ENCODE results near the gene OR5B21.

The OR5B21 gene

DNA sequence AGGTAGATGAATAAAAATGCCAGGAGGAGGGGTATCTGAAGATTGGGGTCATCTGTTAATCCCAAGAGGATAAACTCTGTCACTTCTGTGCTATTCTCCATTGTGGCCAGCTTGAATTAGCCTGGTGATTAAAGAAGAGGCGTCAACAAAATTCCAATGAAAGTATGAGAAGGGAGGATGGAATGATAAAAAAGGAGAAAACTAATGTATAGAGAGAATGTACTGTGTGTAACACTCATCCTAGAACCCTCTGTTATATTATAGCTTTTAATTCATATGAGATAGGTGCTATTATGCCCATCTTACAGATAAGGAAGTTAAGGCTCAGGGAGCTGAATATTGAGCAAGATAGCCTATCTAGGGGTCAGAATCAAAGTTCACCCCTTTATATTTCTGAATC lies at the start of gene OR5B21:
OR5B21 (minus strand) TSS at position 101 of the 400 bp plus-strand sequence; CDS start at position 101, 0 bp downstream.
- H3K9me3 ChIP-seq (ENCODE audit: low read length), result no peaks in the 10 kb centered on the region
- H3K27ac ChIP-seq (ENCODE audit: low read depth, low read length), result no peak within 1 kb of the TSS
- no peaks in the 10 kb centered on the region for H3K36me3 ChIP-seq (ENCODE audit: insufficient read depth, low read length)
- H3K4me1 ChIP-seq (ENCODE audit: insufficient read depth, low read length), result no peaks in the 10 kb centered on the region
- no peaks in the 10 kb centered on the region for H3K27me3 ChIP-seq (ENCODE audit: control insufficient read depth in 1 of 2, insufficient read depth in 2 of 2, low read length in 2 of 2)
- H3K4me3 ChIP-seq (ENCODE audit: low read depth in 1 of 2, low read length in 2 of 2), result no peak within 1 kb of the TSS
- no peak within 1 kb of the TSS for H3K9ac ChIP-seq (ENCODE audit: low read length)

- Histone ChIP-seq H3K4me3 (ENCODE audit: low read depth in 1 of 2, low read length in 2 of 2) (no peak overlapping the region), H3K36me3 (ENCODE audit: insufficient read depth, low read length) (peaks cover 64% of the 10 kb centered on the region), H3K27me3 (ENCODE audit: control insufficient read depth in 1 of 2, insufficient read depth in 2 of 2, low read length in 2 of 2) (no peaks in the 10 kb centered on the region), H3K27ac (ENCODE audit: low read depth, low read length) (no peak overlapping the region), H3K9ac (ENCODE audit: low read length) (no peak overlapping the region), H3K9me3 (ENCODE audit: low read length) (no peaks in the 10 kb centered on the region), H3K4me1 (ENCODE audit: insufficient read depth, low read length) (no peaks in the 10 kb centered on the region)
Measured at GRCh38 chr11:58549644-58550043, 41.7 kb upstream of the OR5B21 start.

DNA sequence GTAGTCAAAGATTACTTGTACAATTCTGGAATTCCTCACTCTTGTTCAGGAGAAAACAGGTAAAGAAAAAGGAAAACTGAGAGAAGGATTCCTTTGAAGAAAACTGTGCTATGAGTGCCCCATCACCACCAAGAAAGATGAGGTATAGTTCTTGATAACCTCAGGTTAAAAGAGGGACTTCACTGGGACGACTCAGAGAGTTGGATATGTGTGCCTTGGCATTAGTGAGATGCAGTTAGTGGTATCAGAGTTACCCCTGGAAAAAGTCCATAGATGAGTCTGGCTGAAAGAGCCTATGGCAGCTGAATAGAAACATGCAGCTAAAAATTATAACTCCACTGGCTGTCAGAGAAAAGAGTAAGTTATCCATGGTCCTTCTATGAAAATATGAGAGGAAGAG lies 38.9 kb upstream of the OR5B21 start:
- Histone ChIP-seq H3K9ac (ENCODE audit: low read length) (no peak overlapping the region), H3K9me3 (ENCODE audit: low read length) (no peaks in the 10 kb centered on the region), H3K27ac (ENCODE audit: low read depth, low read length) (no peak overlapping the region), H3K4me3 (ENCODE audit: low read depth in 1 of 2, low read length in 2 of 2) (no peak overlapping the region), H3K4me1 (ENCODE audit: insufficient read depth, low read length) (no peaks in the 10 kb centered on the region), H3K36me3 (ENCODE audit: insufficient read depth, low read length) (peaks cover 60% of the 10 kb centered on the region), H3K27me3 (ENCODE audit: control insufficient read depth in 1 of 2, insufficient read depth in 2 of 2, low read length in 2 of 2) (no peaks in the 10 kb centered on the region)

DNA sequence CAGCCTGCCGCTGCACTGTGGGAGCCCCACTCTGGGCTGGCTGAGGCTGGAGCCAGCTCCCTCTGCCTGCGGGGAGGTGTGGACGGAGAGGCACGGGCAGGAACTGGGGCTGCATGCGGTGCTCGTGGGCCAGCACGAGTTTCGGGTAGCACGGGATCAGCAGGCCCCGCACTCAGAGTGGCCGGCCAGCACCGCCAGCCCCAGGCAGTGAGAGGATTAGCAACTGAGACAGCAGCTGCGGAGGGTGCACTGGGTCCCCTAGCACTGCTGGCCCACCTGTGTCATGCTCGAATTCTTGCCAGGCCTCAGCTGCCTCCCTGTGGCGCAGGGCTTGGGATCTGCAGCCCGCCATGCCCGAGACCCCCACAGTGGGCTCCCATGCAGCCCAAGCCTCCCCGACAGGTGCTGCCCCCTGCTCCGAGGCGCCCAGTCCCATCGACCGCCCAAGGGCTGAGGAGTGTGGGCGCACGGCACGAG lies 24.0 kb upstream of the OR5B21 start:
- Histone ChIP-seq H3K27me3 (ENCODE audit: control insufficient read depth in 1 of 2, insufficient read depth in 2 of 2, low read length in 2 of 2) (no peaks in the 10 kb centered on the region), H3K9ac (ENCODE audit: low read length) (no peak overlapping the region), H3K4me3 (ENCODE audit: low read depth in 1 of 2, low read length in 2 of 2) (no peak overlapping the region), H3K27ac (ENCODE audit: low read depth, low read length) (no peak overlapping the region), H3K4me1 (ENCODE audit: insufficient read depth, low read length) (no peaks in the 10 kb centered on the region), H3K9me3 (ENCODE audit: low read length) (no peaks in the 10 kb centered on the region), H3K36me3 (ENCODE audit: insufficient read depth, low read length) (peaks cover 12% of the 10 kb centered on the region)

DNA sequence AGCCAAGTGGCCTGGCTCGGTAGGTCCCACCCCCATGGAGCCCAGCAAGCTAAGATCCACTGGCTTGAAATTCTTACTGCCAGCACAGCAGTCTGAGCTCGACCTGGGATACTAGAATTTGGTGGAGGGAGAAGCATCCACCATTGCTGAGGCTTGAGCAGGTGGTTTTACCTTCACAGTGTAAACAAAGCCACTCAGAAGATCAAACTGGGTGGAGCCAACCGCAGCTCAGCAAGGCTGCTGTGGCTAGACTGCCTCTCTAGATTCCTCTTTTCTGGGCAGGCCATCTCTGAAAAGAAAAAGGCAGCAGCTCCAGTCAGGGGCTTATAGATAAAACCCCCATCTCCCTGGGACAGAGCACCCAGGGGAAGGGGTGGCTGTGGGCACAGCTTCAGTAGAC lies 22.3 kb upstream of the OR5B21 start:
- Histone ChIP-seq H3K9me3 (ENCODE audit: low read length) (no peaks in the 10 kb centered on the region), H3K4me1 (ENCODE audit: insufficient read depth, low read length) (no peaks in the 10 kb centered on the region), H3K36me3 (ENCODE audit: insufficient read depth, low read length) (peaks cover 12% of the 10 kb centered on the region), H3K9ac (ENCODE audit: low read length) (no peak overlapping the region), H3K27ac (ENCODE audit: low read depth, low read length) (no peak overlapping the region), H3K4me3 (ENCODE audit: low read depth in 1 of 2, low read length in 2 of 2) (no peak overlapping the region), H3K27me3 (ENCODE audit: control insufficient read depth in 1 of 2, insufficient read depth in 2 of 2, low read length in 2 of 2) (no peaks in the 10 kb centered on the region)

DNA sequence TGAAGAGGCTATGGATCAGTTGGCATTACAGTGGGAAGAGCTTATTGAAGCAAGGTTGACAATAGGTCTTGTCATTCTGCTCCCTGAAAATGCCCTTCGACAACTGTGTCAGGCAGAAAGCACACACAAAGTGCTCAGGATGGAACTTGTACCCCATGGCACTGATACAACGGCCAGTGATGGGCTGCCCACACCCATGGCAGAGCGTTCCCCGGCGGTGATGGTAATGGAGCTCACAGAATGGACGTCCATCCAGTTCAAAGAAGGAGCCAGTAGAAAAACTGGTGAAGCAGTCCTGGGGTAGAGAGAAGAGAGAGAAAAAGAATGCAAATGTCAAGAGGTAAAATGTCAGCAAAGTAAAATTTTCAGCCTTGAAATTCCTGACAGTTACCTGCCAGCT lies 19.5 kb upstream of the OR5B21 start:
- peaks cover 12% of the 10 kb centered on the region for H3K36me3 ChIP-seq (ENCODE audit: insufficient read depth, low read length)

GRCh38 chr11:58526721-58527120 lies 18.8 kb upstream of the OR5B21 start:
- H3K4me3 ChIP-seq (ENCODE audit: low read depth in 1 of 2, low read length in 2 of 2), result no peak overlapping the region
- peaks cover 12% of the 10 kb centered on the region for H3K36me3 ChIP-seq (ENCODE audit: insufficient read depth, low read length)
- H3K4me1 ChIP-seq (ENCODE audit: insufficient read depth, low read length), result peaks cover 5% of the 10 kb centered on the region
- no peak overlapping the region for H3K9ac ChIP-seq (ENCODE audit: low read length)
- H3K27me3 ChIP-seq (ENCODE audit: control insufficient read depth in 1 of 2, insufficient read depth in 2 of 2, low read length in 2 of 2), result no peaks in the 10 kb centered on the region
- no peak overlapping the region for H3K27ac ChIP-seq (ENCODE audit: low read depth, low read length)
- H3K9me3 ChIP-seq (ENCODE audit: low read length), result no peaks in the 10 kb centered on the region

More for the DNA sequence above, 19.5 kb upstream of the OR5B21 start:
- Histone ChIP-seq H3K9me3 (ENCODE audit: low read length) (no peaks in the 10 kb centered on the region), H3K27me3 (ENCODE audit: control insufficient read depth in 1 of 2, insufficient read depth in 2 of 2, low read length in 2 of 2) (no peaks in the 10 kb centered on the region), H3K27ac (ENCODE audit: low read depth, low read length) (no peak overlapping the region), H3K4me3 (ENCODE audit: low read depth in 1 of 2, low read length in 2 of 2) (no peak overlapping the region), H3K9ac (ENCODE audit: low read length) (no peak overlapping the region), H3K4me1 (ENCODE audit: insufficient read depth, low read length) (peaks cover 5% of the 10 kb centered on the region)

DNA sequence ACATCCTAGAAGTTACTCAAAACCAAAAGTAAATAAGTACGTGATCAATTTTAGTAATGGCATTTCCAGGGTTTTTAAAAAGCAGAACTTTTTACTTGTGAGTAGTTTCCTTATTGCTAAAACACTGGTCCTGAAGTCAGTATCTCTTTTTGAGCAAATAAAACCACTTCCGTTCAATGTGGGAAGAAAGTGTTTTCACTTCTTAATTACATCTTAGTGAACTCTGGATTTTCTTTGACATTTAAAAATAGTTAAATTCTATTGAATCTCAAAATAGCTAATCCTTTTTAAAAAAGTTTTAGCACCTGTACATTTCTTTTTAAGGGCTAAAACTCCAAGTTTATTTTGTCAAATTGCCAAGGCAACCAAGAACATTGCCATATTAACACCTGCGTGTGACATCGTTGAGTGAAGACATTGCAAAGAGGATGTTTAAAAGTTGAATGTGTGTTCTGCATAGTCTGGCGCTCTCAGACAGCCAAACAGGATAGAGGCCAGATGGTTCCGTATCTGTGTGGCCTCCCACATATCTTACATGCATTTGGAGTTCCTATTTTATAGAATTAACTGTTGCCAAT lies 17.2 kb upstream of the OR5B21 start:
- Histone ChIP-seq H3K4me1 (ENCODE audit: insufficient read depth, low read length) (peaks cover 5% of the 10 kb centered on the region), H3K9me3 (ENCODE audit: low read length) (no peaks in the 10 kb centered on the region), H3K27me3 (ENCODE audit: control insufficient read depth in 1 of 2, insufficient read depth in 2 of 2, low read length in 2 of 2) (no peaks in the 10 kb centered on the region), H3K4me3 (ENCODE audit: low read depth in 1 of 2, low read length in 2 of 2) (no peak overlapping the region), H3K27ac (ENCODE audit: low read depth, low read length) (no peak overlapping the region), H3K36me3 (ENCODE audit: insufficient read depth, low read length) (peaks cover 12% of the 10 kb centered on the region), H3K9ac (ENCODE audit: low read length) (no peak overlapping the region)

DNA sequence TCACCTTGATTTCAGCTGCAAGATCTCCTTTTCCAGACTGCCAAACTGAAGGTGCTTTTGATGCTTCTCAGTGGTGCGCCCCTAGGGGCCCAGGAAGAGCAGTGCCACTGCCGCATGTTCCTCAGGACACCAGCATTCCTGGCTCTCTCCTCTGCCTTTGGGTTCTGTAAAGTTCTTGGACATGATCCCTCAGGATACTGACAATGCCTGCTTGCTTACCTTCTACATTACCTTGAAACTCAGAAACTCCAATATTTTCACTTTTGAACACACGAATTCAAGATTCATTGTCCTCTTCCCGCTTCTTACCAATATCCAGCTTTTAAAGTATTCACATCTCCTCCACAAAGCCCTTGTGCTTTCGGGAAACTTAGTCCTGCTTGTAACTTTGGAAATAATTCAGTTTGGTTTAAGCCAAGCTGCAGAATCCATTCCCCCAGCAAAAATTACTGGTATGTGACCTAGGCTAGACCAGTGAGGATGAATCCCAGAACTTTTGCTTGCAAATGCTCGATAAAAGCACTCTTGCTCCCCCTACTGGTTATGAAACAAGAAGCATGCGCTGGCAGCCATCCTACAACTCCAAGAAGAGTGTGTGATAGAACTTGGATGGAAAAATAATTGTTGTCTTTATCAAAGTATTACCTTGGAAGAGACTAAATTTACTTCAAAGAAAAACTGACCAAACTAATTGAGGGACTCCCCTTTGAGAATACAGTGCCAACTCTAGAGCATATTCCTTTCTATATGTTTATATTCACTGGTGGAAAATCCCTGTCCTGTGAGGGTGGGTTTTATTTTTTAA lies 16.5 kb upstream of the OR5B21 start:
- Histone ChIP-seq H3K27me3 (ENCODE audit: control insufficient read depth in 1 of 2, insufficient read depth in 2 of 2, low read length in 2 of 2) (no peaks in the 10 kb centered on the region), H3K9ac (ENCODE audit: low read length) (no peak overlapping the region), H3K4me3 (ENCODE audit: low read depth in 1 of 2, low read length in 2 of 2) (peak overlapping the region in 1 of 2 donors; percentile 35), H3K27ac (ENCODE audit: low read depth, low read length) (no peak overlapping the region), H3K4me1 (ENCODE audit: insufficient read depth, low read length) (peaks cover 5% of the 10 kb centered on the region), H3K9me3 (ENCODE audit: low read length) (no peaks in the 10 kb centered on the region), H3K36me3 (ENCODE audit: insufficient read depth, low read length) (peaks cover 12% of the 10 kb centered on the region)

DNA sequence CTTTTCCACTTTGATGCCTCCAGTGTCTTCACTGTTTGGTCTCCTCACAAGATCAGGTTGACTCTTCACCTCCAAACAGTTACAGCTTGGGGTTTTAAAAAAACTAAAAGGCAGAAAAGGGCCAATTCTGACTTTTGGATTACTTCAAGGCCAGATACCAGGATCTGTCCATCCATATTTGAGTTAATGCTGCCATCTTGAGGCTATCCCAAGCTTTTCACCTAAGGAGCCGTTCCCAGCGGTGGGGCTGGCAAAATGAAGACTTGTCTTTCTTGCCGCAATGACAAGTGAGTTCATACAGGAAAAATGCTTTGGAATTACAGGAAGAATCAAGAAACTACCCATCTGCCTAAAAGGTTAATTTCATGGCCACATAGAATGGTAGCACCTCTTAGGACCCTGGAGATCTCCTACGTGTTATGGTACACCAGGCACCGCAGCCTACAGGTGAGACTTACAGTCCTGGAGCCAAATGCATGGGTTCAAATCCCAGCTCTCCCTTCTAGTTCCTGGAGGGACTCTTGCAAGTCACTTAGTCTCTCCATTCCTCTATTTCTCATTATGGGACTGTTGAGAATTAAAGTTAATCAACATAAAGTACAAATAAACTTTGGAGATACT lies 6.0 kb upstream of the OR5B21 start:
- Histone ChIP-seq H3K4me1 (ENCODE audit: insufficient read depth, low read length) (no peaks in the 10 kb centered on the region), H3K9me3 (ENCODE audit: low read length) (no peaks in the 10 kb centered on the region), H3K9ac (ENCODE audit: low read length) (no peak overlapping the region), H3K4me3 (ENCODE audit: low read depth in 1 of 2, low read length in 2 of 2) (no peak overlapping the region), H3K27me3 (ENCODE audit: control insufficient read depth in 1 of 2, insufficient read depth in 2 of 2, low read length in 2 of 2) (no peaks in the 10 kb centered on the region), H3K36me3 (ENCODE audit: insufficient read depth, low read length) (no peaks in the 10 kb centered on the region), H3K27ac (ENCODE audit: low read depth, low read length) (no peak overlapping the region)

DNA sequence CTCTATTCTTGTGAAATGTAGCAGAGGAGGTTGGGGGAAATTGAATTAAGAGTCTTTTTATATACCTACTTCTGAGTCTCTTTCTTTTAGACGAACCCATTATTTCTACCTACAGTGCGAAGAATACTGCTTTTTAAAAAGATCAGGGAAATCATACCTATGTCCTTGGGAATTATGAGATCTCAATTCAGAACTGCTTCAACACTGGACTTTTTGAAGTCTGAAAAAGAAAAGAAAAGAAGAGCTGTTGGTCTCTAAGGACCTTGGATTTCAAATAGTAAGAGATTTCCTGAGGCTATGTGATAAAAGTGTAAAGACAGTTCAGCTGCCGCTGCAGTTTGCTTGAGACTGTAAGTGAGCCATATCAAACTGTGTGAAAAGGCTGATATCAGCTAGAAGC lies 3.7 kb upstream of the OR5B21 start:
- no peak overlapping the region for H3K9ac ChIP-seq (ENCODE audit: low read length)
- H3K36me3 ChIP-seq (ENCODE audit: insufficient read depth, low read length), result no peaks in the 10 kb centered on the region
- no peaks in the 10 kb centered on the region for H3K9me3 ChIP-seq (ENCODE audit: low read length)
- H3K27me3 ChIP-seq (ENCODE audit: control insufficient read depth in 1 of 2, insufficient read depth in 2 of 2, low read length in 2 of 2), result no peaks in the 10 kb centered on the region
- no peak overlapping the region for H3K27ac ChIP-seq (ENCODE audit: low read depth, low read length)
- H3K4me3 ChIP-seq (ENCODE audit: low read depth in 1 of 2, low read length in 2 of 2), result no peak overlapping the region
- no peaks in the 10 kb centered on the region for H3K4me1 ChIP-seq (ENCODE audit: insufficient read depth, low read length)
